K562 (cell line): ENCODE measurements around the gene MTHFS. TPM values are rescaled to one million over a fixed set of nuclear protein-coding genes. Genes with fewer than 3 reads are reported as not detected.

Source experiments
- ARID3A ChIP-seq: IDR thresholded peaks from 2 replicates; pipeline ENCODE4 v1.6.1; 2012; ENCODE audit warnings: low read depth, low read length, improper control_type of control experiment, borderline replicate concordance
- ASH1L ChIP-seq: fragments of 450-650 bp; IDR thresholded peaks from 2 replicates; pipeline ENCODE4 v1.6.1; 2018; ENCODE audit warnings: borderline replicate concordance, mild to moderate bottlenecking, low read depth; ENCODE audit not compliant: partially characterized antibody
- BACH1 ChIP-seq: fragments of 200-800 bp; sonication (Bioruptor generic); IDR thresholded peaks from 2 replicates; pipeline ENCODE4 v1.6.1; 2016; ENCODE audit warnings: missing genetic modification characterization, missing compliant biosample characterization
- DEAF1 ChIP-seq: fragments of 450-650 bp; formaldehyde crosslinking; IDR thresholded peaks from 2 replicates; pipeline ENCODE4 v1.4.0; 2020; ENCODE audit warnings: mild to moderate bottlenecking, moderate library complexity
- GABPA ChIP-seq: fragments of 200-800 bp; sonication (Bioruptor generic); conservative IDR thresholded peaks from 2 replicates; pipeline ENCODE4 v1.6.1; 2016; ENCODE audit warnings: low read depth, missing genetic modification characterization, missing compliant biosample characterization
- LARP7 ChIP-seq: fragments of 450-650 bp; IDR thresholded peaks from 2 replicates; pipeline ENCODE4 v1.6.1; 2016
- MIER1 ChIP-seq: fragments of 450-650 bp; IDR thresholded peaks from 2 replicates; pipeline ENCODE4 v1.6.1; 2016; ENCODE audit warnings: antibody characterized with exemption, mild to moderate bottlenecking, low read depth
- ZNF79 ChIP-seq: fragments of 250-450 bp; sonication (Bioruptor Pico); IDR thresholded peaks from 2 replicates; pipeline ENCODE4 v1.4.0; 2020; ENCODE audit warnings: low read depth, mild to moderate bottlenecking, moderate library complexity
- polyA plus RNA-seq, 8 experiments: library from polyadenylated mRNA; depleted of rRNA in 4 of 8; stranded (reverse) in 5 of 8; unstranded in 3 of 8; fragments of >200 nt; fragmentation: Nextera tagmentation in 2 of 8; fragmentation: Illumina TruSeq in 1 of 8; extraction: Ambion mirVana in 2 of 8; extraction: Trizol in 1 of 8; gene quantifications; 2 replicates each; pipeline versions ENCODE4 v1.2.1 to v1.2.3, GENCODE V29; 2011 to 2014; ENCODE audit warnings: inconsistent platforms in 1 of 8, missing spikeins in 1 of 8
- total RNA-seq, 7 experiments: library from RNA; depleted of rRNA in 6 of 7; stranded (reverse); fragments of >200 nt in 6 of 7; fragmentation: Illumina TruSeq in 2 of 7; extraction: Trizol in 2 of 7; gene quantifications; 2 replicates each; pipeline versions ENCODE4 v1.2.1 to v1.2.3, GENCODE V29; 2011 to 2021; ENCODE audit warnings: low replicate concordance in 1 of 7
- TF ChIP-seq, protein P1 (sequence below): fragments of 450-650 bp; formaldehyde crosslinking; IDR thresholded peaks from 2 replicates; pipeline ENCODE4 v1.4.0; 2020; ENCODE audit warnings: mild to moderate bottlenecking, moderate library complexity
- TF ChIP-seq, protein P2 (sequence below): sonication (generic); formaldehyde crosslinking; IDR thresholded peaks from 2 replicates; pipeline ENCODE4 v1.8.1; 2023; ENCODE audit warnings: missing genetic modification reagents, mild to moderate bottlenecking, borderline replicate concordance
- TF ChIP-seq, protein P3 (sequence below): sonication (generic); formaldehyde crosslinking; IDR thresholded peaks from 2 replicates; pipeline ENCODE4 v1.8.1; 2023; ENCODE audit warnings: mild to moderate bottlenecking, missing genetic modification reagents
- TF ChIP-seq, protein P4 (sequence below): fragments of 450-650 bp; conservative IDR thresholded peaks from 2 replicates; pipeline ENCODE4 v1.6.1; 2016; ENCODE audit warnings: missing genetic modification characterization, low read depth, mild to moderate bottlenecking, control low read depth, missing compliant biosample characterization

The MTHFS gene
- total and polyA plus RNA-seq, 9 of the 15 experiments (the other 6 are each of a cell fraction or from before 2014, with no cell fraction given), result 17.8 to 79.3 (median 41.7) TPM

DNA sequence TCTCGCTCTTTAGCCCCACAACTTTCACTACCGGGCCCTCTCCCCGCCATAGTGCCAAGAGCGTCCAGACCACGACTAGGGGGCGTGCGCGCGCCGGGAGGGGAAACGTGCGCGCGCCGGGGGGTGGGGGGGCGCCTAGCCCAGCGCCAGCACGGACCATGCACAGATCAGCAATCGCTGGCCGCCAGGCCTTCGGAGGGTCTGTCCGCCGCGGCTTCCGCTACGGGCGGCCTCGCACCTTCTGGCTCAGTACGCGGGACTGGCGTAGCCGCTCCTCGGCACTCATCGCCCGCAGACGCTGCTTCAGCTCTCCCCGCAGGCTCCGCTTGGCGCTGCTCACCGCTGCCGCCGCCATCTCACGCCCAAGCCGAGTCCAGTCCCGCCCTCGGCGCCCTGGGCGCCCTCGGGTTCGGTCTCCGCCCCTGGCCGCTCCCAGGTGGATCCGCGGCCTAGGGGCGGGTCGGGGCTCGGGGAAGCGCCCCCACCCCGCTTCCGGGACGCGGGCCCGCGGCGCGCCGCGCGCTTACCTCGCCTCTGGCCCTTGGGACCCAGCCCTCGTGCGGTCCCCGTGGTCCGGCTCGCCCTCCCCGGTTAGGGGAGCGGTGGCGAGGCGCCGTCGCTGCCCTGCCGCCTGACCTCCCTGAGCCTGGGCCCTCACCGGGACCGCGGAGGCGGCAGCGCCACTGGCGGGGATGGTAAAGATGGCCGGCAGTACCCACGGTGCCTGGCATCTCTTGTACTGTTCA, at the start of gene MTHFS (continued):
- no peak for TF ChIP-seq ZNF79
- no peak for TF ChIP-seq DEAF1
- no peak for TF ChIP-seq BACH1
- TF ChIP-seq, protein P1, sequence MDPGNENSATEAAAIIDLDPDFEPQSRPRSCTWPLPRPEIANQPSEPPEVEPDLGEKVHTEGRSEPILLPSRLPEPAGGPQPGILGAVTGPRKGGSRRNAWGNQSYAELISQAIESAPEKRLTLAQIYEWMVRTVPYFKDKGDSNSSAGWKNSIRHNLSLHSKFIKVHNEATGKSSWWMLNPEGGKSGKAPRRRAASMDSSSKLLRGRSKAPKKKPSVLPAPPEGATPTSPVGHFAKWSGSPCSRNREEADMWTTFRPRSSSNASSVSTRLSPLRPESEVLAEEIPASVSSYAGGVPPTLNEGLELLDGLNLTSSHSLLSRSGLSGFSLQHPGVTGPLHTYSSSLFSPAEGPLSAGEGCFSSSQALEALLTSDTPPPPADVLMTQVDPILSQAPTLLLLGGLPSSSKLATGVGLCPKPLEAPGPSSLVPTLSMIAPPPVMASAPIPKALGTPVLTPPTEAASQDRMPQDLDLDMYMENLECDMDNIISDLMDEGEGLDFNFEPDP (CRISPR knock-in tag), result peak; percentile 33; the same call in 1 of the 2 replicates
- TF ChIP-seq, protein P2, sequence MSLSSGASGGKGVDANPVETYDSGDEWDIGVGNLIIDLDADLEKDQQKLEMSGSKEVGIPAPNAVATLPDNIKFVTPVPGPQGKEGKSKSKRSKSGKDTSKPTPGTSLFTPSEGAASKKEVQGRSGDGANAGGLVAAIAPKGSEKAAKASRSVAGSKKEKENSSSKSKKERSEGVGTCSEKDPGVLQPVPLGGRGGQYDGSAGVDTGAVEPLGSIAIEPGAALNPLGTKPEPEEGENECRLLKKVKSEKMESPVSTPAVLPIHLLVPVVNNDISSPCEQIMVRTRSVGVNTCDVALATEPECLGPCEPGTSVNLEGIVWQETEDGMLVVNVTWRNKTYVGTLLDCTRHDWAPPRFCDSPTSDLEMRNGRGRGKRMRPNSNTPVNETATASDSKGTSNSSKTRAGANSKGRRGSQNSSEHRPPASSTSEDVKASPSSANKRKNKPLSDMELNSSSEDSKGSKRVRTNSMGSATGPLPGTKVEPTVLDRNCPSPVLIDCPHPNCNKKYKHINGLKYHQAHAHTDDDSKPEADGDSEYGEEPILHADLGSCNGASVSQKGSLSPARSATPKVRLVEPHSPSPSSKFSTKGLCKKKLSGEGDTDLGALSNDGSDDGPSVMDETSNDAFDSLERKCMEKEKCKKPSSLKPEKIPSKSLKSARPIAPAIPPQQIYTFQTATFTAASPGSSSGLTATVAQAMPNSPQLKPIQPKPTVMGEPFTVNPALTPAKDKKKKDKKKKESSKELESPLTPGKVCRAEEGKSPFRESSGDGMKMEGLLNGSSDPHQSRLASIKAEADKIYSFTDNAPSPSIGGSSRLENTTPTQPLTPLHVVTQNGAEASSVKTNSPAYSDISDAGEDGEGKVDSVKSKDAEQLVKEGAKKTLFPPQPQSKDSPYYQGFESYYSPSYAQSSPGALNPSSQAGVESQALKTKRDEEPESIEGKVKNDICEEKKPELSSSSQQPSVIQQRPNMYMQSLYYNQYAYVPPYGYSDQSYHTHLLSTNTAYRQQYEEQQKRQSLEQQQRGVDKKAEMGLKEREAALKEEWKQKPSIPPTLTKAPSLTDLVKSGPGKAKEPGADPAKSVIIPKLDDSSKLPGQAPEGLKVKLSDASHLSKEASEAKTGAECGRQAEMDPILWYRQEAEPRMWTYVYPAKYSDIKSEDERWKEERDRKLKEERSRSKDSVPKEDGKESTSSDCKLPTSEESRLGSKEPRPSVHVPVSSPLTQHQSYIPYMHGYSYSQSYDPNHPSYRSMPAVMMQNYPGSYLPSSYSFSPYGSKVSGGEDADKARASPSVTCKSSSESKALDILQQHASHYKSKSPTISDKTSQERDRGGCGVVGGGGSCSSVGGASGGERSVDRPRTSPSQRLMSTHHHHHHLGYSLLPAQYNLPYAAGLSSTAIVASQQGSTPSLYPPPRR (CRISPR knock-in tag), result no peak
- no peak for TF ChIP-seq ARID3A
- no peak for TF ChIP-seq LARP7
- TF ChIP-seq MIER1, result no peak
- TF ChIP-seq, protein P3, sequence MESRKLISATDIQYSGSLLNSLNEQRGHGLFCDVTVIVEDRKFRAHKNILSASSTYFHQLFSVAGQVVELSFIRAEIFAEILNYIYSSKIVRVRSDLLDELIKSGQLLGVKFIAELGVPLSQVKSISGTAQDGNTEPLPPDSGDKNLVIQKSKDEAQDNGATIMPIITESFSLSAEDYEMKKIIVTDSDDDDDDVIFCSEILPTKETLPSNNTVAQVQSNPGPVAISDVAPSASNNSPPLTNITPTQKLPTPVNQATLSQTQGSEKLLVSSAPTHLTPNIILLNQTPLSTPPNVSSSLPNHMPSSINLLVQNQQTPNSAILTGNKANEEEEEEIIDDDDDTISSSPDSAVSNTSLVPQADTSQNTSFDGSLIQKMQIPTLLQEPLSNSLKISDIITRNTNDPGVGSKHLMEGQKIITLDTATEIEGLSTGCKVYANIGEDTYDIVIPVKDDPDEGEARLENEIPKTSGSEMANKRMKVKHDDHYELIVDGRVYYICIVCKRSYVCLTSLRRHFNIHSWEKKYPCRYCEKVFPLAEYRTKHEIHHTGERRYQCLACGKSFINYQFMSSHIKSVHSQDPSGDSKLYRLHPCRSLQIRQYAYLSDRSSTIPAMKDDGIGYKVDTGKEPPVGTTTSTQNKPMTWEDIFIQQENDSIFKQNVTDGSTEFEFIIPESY, result peak; percentile 64; the same call in 1 of the 2 replicates
- TF ChIP-seq ASH1L, result no peak
- peak; percentile 84 for TF ChIP-seq GABPA (tag)
- TF ChIP-seq, protein P4, sequence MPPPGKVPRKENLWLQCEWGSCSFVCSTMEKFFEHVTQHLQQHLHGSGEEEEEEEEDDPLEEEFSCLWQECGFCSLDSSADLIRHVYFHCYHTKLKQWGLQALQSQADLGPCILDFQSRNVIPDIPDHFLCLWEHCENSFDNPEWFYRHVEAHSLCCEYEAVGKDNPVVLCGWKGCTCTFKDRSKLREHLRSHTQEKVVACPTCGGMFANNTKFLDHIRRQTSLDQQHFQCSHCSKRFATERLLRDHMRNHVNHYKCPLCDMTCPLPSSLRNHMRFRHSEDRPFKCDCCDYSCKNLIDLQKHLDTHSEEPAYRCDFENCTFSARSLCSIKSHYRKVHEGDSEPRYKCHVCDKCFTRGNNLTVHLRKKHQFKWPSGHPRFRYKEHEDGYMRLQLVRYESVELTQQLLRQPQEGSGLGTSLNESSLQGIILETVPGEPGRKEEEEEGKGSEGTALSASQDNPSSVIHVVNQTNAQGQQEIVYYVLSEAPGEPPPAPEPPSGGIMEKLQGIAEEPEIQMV (tag), result no peak
